Activated CD8-positive, alpha-beta memory T cell treated with anti-CD3 and anti-CD28 coated beads, Interleukin-2, amount 50 U/mL, for 4 hours (primary cell): ENCODE measurements around the gene MGARP.
"Not testable (repeated sequence)": the region's sequence is repeated elsewhere in the genome, so short reads cannot be mapped to it uniquely, and the experiment has no call there.

Experiments
- DNase-seq: peaks from one replicate; pipeline ENCODE4 v3.0.0-alpha.2; 2020

The MGARP gene

DNA sequence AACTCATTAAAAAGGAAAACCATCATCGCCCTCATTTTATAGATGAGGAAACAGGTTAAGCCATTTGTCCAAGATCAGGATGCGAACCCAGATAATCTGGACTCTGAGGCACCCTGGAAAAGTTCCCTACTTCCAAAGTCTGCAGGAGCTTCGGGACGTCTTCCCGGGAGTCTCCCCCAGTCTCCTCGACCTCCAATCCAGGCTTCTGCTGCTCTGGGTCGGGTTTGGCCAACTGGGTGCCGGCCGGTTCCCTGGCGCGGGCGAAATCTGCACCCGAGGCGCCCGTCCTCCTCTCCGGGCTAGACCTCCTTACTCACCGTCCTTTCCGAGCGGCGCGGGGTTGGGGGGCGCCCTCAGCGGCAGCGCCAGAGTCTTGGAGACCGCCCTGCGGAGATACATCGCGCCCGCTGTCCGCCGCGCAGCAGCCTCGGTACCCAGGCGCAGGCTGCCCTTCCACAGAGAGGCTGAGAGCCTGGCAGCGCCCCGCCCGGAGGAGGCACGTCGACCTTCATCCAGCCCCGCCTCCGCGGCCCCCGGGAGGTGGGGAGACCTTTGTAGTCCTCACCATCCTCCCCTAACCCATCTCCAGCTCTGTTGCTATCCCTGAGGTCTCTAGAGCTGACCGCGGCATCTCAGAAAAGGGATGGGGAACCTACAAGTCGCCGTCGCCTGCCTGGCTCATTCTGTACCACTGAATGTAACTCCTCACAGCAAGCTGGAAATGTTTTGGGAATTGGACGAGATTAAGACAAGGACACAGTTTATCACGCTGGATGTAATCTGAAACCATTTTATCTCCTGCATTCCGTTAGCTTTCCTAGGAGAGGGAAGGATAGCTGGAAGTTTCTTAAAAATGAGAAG is at the start of gene MGARP:
Gene MGARP, minus strand, starts transcription at position 466 of the 861 bp plus-strand sequence. Its CDS starts 67 bp downstream, at position 399.
- DNase-seq = peak; percentile 37

DNA sequence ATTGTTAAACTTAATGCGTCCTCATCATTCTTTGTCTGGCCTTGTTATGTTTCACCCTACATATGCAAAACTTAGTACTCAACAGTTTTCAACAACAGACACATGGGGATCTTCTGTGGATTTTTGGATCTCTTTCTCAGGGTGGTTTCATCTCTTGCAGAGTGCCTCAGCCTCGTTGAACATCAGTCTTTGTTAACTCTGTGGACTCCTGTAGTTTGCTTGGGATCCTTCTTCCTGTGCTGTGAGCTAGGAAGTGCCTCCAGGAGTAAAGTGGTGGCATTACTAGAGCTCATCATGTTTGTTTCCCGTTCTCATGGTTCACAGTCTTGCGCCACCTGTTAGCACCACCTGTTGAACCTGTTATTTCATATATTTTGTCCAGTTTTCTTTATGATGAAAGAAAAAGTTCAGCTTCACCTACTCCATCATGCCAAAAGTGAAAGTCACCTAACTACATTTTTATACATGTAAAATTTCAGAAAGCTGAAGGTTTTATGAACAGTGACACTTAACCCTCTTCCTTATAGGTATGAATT is 49.7 kb upstream of the MGARP start:
- no peak for DNase-seq

DNA sequence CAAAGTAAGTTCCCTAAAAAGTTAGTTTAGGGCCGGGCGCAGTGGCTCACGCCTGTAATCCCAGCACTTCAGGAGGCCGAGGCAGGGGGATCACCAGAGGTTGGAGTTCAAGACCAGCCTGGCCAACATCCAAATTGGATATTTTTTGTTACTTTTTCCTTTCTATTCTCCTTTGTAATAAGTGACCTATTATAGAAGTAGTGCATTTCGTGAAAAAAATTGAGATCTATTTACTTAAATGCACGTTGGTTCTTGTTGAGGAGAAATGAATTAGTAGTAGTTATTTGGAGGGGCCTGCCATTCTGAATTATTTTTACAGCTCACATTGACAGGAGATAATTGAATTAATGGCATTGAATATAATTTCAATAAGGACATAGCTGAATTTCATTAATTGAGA is 44.6 kb upstream of the MGARP start:
- DNase-seq = no peak

DNA sequence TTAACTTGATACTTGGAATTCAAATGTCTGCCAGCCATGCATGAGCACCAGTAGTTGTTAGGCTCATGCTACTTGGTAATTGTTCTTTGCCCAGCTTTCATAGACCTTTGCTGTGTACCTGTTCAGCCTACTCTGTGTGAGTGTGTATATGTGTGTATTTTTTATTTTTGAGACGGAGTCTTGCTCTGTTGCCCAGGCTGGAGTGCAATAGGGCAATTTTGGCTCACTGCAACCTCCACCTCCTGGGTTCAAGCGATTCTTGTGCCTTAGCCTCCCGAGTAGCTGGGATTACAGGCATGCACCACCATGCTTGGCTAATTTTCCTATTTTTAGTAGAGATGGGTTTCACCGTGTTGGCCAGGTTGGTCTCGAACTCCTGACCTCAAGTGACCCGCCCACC is 42.5 kb upstream of the MGARP start:
- not testable (repeated sequence) for DNase-seq

DNA sequence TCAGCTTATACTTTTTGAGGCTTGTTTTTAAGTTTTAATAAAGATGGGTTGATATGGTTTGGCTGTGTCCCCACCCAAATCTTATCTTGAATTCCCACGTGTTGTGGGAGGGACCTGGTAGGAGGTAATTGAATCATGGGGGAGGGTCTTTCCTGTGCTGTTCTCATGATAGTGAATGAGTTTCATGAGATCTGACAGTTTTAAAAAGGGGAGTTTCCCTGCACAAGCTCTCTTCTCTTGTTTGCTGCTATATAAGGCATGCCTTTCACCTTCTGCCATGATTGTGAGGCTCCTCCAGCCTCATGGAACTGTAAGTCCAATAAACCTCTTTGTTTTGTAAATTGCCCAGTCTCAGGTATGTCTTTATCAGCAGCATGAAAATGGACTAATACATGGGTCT is 42.0 kb upstream of the MGARP start:
- not testable (repeated sequence) for DNase-seq

DNA sequence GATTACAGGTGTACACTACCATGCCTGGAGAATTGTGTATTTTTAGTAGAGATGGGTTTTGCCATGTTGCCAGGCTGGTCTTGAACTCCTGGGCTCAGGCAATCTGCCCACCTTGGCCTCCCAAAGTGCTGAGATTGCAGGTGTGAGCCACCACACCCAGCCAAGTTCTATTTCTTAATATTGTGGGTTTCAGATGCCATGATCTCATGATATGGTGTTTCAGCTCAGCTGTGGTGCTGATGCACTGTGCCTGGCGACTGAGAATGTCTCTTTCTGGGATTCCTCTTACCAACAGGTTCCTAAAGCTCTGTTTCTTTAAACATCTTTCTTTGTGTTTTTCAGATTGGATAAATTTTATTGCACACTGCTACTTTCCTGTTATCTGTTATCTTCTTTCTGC is 39.5 kb upstream of the MGARP start:
- no peak for DNase-seq

DNA sequence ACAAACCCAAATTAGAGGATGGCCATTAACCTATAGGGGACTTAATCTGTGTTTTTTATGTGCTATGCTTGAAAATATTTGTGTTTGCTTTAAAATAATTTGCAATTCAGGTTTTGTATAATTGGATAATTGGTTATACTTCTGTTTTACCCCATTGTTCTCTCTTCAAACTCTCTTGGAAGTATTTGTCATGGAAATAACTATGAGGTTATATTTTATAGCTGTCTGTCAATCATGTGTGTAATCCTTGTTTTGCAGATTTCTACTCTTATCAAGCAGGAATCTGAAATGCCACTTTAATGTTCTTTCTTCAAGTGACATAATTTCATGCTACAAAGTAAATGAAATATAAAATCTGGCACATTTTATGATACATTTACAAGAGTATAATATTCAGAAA is 37.6 kb upstream of the MGARP start:
- DNase-seq = no peak

DNA sequence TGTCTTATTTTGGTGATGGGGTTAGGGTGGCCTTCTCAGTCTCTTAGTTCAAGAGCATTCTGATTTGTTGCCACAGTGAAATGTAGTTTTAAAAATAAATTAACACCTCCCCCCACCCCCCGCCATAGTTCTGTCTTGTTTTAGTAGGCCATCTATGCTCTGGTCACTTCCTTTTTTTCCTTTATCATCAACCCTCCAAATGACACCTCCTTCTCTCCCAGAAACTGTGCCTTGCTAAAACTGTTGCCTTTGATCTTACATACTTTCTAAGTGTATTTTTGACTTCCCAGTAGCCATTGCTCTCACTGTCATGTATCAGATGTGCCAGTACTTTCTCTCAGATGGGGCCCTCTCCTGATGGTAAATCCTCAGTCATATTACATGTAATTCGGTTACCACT is 36.7 kb upstream of the MGARP start:
- no peak for DNase-seq

DNA sequence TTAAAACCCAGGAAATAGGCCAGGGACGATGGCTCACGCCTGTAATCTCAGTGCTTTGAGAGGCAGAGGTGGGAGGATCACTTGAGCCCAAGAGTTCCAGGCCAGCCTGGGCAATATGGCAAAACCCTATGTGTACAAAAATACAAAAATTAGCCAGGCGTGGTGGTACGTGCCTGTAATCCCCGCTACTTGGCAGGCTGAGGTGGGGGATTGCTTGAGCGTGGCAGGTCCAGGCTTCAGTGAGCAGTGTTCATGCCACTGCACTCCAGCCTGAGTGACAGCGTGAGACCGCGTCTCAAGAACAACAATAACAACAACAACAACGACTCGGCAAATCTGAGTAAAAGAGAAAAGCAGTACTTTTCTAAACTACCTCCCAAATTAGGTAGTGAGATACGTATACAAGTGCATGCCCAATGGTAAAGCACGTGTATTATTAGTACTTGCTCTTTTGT is 35.2 kb upstream of the MGARP start:
- no peak for DNase-seq

DNA sequence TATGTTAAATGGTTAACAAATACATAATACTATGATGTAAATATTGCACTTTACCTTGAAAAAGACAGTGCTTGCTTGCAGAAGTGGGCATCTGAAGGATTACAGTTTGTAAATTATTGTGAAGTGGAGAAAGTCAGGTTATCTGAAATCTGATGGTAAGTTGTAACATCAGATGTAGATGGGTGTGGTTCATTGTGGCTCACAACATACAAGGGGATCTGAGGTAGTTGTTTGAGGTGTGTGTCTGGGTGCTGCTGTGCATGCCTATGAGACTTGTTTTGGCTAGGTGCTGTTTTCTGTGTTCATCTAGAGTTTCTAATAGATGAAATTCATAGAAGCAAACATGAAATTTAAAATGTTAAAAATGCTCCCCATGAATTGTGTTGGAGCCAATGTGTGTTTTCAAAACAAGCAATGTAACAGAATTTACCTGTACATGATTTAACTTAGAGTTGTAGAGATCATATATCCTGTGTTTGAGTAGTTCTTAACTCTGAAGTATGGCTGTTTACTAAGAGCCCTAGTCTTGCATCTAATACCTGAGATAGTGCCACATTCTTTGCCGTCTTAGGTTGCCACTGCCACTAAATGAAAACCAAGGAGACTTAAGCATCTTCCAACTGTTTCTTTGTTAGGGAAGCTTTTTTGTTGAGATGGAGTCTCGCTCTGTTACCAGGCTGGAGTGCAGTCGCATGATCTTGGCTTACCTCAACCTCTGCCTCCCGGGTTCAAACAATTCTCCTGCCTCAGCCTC is 34.2 kb upstream of the MGARP start:
- no peak for DNase-seq

DNA sequence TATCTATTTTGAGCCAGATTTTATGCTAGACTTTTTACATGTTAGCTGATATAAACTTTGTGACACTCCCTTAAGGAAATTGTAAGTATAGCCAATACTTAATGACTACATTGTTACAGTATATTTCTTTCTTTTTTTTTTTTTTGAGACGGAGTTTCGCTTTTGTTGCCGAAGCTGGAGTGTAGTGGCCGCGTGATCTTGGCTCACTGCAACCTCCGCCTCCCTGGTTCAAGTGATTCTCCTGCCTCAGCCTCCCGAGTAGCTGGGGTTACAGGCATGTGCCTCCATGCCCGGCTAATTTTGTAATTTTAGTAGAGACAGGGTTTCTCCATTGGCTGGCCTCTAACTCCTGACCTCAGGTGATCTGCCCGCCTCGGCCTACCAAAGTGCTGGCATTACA is 33.4 kb upstream of the MGARP start:
- not testable (repeated sequence) for DNase-seq

DNA sequence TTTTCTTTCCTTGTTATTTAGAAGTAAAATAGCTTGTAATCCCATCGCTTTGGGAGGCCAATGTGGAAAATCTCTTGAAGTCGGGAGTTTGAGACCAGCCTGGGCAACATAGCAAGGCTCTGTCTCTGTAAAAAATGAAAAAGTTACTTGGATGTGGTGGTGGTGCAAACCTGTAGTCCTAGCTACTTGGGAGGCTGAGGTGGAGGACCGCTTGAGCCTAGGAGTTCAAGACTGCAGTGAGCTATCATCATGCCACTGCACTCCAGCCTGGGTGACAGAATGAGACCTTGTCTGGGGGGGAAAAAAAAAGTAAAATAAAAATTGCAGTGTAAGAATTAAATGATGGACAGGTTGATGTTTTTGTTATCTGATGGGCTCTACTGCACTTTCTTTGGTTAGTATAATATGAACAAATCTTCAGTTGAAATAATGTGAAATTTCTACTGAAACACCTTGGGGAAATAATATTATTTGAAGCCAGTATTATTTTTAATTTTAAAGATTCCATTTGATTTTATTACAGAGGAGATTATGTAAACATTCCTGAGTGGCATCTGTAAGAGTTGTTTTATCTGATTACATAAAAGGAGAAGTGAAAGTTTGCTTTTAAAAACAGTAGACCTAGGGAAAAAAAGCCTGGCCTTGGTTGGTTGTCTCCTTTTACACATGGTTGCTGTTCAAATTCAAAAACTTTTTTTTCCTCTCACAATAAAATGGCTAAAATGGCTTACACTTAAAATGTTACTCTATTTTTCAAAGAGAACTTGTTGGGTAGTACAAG is 32.7 kb upstream of the MGARP start:
- DNase-seq = no peak

DNA sequence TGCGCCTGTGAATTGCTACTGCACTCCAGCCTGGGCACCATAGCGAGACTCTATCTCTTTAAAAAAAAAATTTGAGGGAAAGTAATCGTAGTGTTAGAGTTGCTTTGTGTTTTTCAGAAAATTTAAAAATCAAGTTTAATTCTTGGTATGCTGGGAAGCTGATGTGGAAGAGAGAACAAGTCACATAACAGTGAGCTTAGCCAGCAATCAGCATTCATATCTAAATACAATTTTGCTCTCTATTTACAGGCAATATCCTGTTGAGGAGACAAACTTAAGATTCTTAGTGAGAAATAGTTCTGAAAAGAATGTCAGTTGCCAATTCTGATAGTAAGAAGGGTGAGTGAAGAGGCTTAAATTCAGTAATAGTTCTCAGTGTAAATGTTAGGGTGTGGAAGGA is 31.9 kb upstream of the MGARP start:
- no peak for DNase-seq

DNA sequence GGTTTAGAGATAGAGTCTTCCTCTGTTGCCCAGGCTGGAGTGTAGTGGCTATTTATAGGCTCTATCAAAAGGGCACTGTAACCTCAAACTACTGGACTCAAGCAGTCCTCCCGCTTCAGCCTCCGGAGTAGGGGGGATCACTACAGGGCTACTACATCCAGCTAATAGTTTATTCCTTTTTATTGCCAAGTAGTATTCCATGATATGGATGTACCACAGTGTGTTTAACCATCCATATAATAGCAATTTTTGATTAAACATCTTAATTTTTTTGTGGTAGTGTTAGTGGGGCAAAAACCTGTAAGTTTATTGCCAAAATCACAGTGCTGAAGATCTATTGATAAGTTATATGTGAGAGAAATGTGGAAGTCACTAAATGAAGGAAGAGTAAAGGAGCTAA is 24.9 kb upstream of the MGARP start:
- DNase-seq = no peak

DNA sequence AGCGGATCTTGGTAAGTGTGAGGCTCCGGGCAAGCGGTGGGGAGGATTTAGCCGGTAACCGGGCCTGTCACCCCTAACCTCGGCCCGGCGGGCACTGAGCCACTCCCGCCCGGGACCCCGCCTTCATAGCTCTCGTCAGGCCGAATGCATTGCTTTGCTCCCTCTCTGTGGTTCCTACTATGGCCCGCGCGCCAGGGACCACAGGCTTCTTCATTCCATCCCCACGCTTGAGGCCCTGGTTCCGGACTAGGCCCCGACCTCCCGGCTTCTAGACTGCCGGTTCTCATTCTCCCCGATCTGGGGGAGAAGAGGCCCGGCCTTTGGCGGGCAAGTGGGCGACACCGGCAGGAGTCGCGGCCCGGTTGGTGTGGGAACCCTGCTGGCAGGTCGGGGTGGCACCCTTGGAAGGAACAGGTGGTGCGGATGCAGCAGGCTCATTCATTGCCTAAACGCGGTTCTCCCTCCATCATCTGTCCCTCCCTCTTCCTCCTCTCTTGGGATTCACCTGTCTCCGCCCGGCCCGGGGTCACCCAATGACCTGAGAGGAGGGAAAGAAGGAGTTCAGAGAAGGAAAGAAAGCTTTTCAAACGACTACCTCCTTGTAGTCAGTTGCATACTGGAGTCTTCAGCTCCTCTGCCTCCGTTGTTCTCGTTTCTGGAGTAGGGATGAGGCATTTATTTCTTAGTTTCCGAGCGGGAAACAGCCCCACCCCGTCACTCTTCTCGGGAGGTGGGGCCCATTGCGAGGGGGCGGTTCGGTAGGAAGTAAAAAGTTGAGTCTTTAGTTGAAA is 22.0 kb upstream of the MGARP start, which contains the start of gene NDUFC1:
Gene NDUFC1, minus strand, starts transcription at position 657 of the 791 bp plus-strand sequence. CDS start 6,679 bp downstream, outside the sequence.
- peak; percentile 58 for DNase-seq

DNA sequence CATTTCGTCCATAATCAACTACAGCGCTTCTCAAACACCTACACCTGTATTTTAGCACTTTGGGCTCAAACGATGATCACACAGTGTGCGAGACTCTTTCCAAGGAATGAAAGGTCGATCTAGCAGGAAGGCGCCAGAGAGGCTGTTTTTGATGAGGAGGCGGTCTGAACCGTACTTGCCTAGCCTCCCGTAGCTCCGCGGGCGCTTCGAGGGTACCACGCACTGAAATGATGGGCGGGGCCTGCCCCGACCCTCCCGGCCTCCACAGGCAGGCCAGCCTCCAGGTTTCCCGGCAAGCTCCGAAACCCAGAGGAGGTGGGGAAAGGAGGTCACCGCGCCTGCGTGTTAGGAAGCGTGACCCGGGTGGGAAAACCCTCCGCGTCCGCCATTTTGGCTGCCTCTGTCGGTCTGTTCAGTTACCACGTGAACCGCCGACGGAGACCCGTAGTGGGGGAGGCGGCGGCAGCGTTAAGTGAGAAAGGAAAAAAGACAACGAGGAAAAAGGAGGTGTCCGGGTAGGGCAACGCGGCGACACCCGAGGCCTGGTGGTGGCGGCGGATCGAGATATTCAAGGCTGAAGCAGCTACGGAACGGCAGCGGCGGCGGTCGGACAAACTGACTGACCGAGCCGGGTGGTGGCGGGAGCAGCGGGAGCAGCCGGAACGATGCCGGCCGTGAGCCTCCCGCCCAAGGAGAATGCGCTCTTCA is 21.2 kb upstream of the MGARP start, which contains the start of gene NAA15:
Gene NAA15, plus strand, starts transcription at position 393 of the 708 bp plus-strand sequence. Its CDS starts 273 bp downstream, at position 666.
- peak; percentile 97 for DNase-seq

DNA sequence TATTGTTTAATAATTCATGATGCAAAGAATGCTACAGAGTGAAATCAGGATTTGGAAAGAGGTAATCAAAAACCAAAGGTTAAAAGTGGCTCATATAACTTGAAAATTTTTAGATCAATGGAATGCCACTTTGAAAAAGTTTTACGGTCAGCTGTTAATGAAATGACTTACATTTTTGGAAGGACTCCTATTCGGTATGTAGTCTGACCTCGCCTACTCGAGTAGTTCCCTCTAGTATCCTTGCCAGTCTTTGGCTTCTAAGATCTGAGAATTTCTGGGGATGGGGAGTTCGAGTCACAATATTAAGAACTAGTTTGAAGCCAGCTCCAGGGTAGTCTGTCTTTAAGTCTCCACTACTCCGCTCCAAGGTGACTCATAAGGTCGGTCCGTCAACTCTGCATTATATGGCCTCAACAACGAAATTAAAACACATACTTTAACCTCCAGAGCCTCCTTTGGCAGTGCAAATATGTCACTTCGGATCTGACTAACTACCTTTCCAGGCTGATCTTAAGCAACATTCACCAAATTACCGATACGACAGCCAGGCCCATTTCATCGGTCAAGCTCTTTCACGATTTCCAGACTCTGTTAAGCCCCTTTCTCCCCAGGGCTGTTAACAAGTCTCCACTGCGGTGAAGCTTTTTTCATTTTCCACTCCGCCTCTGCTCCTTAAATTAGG is 20.5 kb upstream of the MGARP start:
- DNase-seq = no peak

DNA sequence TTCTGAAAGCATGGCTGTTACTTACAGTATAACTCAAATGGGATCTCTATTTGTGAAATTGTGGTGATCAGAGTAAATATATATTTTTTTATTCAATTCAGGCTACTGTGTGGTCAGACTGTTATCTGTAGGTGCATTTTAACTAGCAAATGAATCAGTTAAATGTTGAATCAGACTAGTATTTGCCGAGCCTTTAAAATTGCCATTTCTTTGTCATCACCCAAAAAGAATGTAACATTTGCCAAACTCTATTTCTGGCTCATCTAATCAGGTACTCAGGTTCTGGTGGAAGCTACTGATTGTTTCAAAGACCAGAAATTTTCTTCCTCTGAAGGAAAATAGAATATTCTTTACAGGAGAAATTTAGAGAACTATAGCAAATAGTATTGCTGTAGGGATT is 19.5 kb upstream of the MGARP start:
- DNase-seq = no peak

DNA sequence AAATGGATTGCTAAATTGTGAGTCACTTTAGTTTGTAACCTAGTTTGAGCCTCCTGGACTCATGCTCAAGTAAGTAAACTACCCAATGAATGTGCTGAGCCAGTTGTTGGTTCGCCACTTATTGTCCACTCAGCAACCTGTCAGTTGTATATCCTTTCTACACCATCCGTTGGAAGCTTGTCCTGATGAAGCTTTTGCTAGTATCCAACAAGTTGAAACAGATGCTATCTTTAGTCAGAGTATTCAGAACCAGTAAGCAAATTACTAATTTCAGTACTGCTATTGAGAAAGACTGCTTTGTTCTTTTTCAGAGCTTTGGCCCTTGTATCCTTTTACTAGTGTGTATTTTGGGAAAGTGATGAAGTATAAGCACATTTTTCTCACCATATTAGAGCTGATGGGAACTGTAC is 17.0 kb upstream of the MGARP start:
- no peak for DNase-seq

DNA sequence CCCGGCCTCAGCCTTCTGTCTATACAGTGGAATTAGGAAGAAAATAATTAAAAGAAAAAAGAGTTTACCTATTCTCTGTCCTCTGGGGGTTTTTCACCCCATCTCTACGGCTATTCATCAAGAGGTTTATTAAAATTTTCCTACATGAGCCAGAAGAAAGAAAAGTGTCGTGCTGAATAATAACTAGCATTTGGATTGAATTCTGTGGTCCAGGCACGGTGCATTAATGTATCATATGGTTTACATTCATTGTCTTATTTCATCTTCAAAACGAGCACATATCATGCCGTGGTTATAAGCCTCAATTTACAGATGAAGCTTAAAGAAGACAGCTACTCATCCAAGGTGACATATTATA is 15.9 kb upstream of the MGARP start:
- DNase-seq = no peak
